K562 (cell line): ENCODE results near the gene POLD4. TPM values are rescaled to one million over a fixed set of nuclear protein-coding genes. Genes with fewer than 3 reads are reported as not detected.
A peak's percentile ranks its signal among the peaks of the same experiment; 100 is the strongest.

Experiments
- ETV1 ChIP-seq: fragments of 450-650 bp; conservative IDR thresholded peaks from 2 replicates; pipeline ENCODE4 v1.6.1; 2016; ENCODE audit warnings: missing genetic modification characterization, control low read depth, low read depth, missing compliant biosample characterization
- ILF3 ChIP-seq: fragments of 450-650 bp; IDR thresholded peaks from 2 replicates; pipeline ENCODE4 v1.6.1; 2018; ENCODE audit warnings: antibody characterized with exemption, mild to moderate bottlenecking, moderate library complexity, borderline replicate concordance
- MED1 ChIP-seq: sonication (generic); formaldehyde crosslinking; IDR thresholded peaks from 2 replicates; pipeline ENCODE4 v1.8.1; 2023; ENCODE audit warnings: missing genetic modification reagents, borderline replicate concordance
- MIER1 ChIP-seq: fragments of 450-650 bp; IDR thresholded peaks from 2 replicates; pipeline ENCODE4 v1.6.1; 2016; ENCODE audit warnings: antibody characterized with exemption, mild to moderate bottlenecking, low read depth
- PHB ChIP-seq: fragments of 250-450 bp; sonication (Bioruptor Pico); IDR thresholded peaks from 2 replicates; pipeline ENCODE4 v1.5.0; 2021
- SAFB ChIP-seq: fragments of 200-400 bp; formaldehyde crosslinking; IDR thresholded peaks from 2 replicates; pipeline ENCODE4 v1.6.1; 2017; ENCODE audit warnings: low read depth, low read length, borderline replicate concordance
- UBTF ChIP-seq, 2 experiments: IDR thresholded peaks; 2 replicates each; pipeline ENCODE4 v1.6.1; 2012; ENCODE audit warnings: improper control_type of control experiment in 2 of 2, low read depth in 2 of 2, low read length in 2 of 2, borderline replicate concordance in 1 of 2
- ZNF253 ChIP-seq: fragments of 250-450 bp; sonication (Bioruptor Pico); conservative IDR thresholded peaks from 2 replicates; pipeline ENCODE4 v1.6.1; 2021; ENCODE audit warnings: mild to moderate bottlenecking
- ZNF277 ChIP-seq: fragments of 250-450 bp; sonication (Bioruptor Pico); IDR thresholded peaks from 2 replicates; pipeline ENCODE4 v1.8.0; 2022; ENCODE audit warnings: inconsistent platforms, mild to moderate bottlenecking, moderate library complexity, borderline replicate concordance
- ZNF449 ChIP-seq: fragments of 250-450 bp; sonication (Bioruptor Pico); IDR thresholded peaks from 2 replicates; pipeline ENCODE4 v1.8.0; 2022; ENCODE audit warnings: moderate library complexity, mild to moderate bottlenecking, inconsistent platforms
- ZNF609 ChIP-seq: sonication (generic); formaldehyde crosslinking; IDR thresholded peaks from 2 replicates; pipeline ENCODE4 v1.8.1; 2023; ENCODE audit warnings: missing genetic modification reagents, mild to moderate bottlenecking, borderline replicate concordance
- polyA plus RNA-seq, 8 experiments: library from polyadenylated mRNA; depleted of rRNA in 4 of 8; stranded (reverse) in 5 of 8; unstranded in 3 of 8; fragments of >200 nt; fragmentation: Nextera tagmentation in 2 of 8; fragmentation: Illumina TruSeq in 1 of 8; extraction: Ambion mirVana in 2 of 8; extraction: Trizol in 1 of 8; gene quantifications; 2 replicates each; pipeline versions ENCODE4 v1.2.1 to v1.2.3, GENCODE V29; 2011 to 2014; ENCODE audit warnings: inconsistent platforms in 1 of 8, missing spikeins in 1 of 8
- total RNA-seq, 7 experiments: library from RNA; depleted of rRNA in 6 of 7; stranded (reverse); fragments of >200 nt in 6 of 7; fragmentation: Illumina TruSeq in 2 of 7; extraction: Trizol in 2 of 7; gene quantifications; 2 replicates each; pipeline versions ENCODE4 v1.2.1 to v1.2.3, GENCODE V29; 2011 to 2021; ENCODE audit warnings: low replicate concordance in 1 of 7
- TF ChIP-seq, protein P1 (sequence below): fragments of 150-350 bp; IDR thresholded peaks from 2 replicates; pipeline ENCODE4 v1.6.1; 2014; ENCODE audit warnings: low read depth, mild to moderate bottlenecking, low read length, borderline replicate concordance

The POLD4 gene
- total and polyA plus RNA-seq, 9 of the 15 experiments (the other 6 are each of a cell fraction or from before 2014, with no cell fraction given) = 5.8 to 64.5 (median 18.3) TPM

GRCh38 chr11:67347964-67348749, 5.2 kb downstream of the POLD4 start (continued):
- TF ChIP-seq MED1 (no peak), ZNF253 (CRISPR knock-in tag) (no peak), ZNF609 (CRISPR knock-in tag) (no peak), ZNF277 (CRISPR knock-in tag) (no peak), ETV1 (peak; percentile 36; the same call in 1 of the 2 replicates), SAFB (no peak), MIER1 (no peak), UBTF (IDR thresholded peaks at IDR 0.05; ENCODE audit: borderline replicate concordance in 1 of 2, low read depth in 2 of 2, low read length in 2 of 2) (no peak), ZNF449 (peak; percentile 91), PHB (CRISPR knock-in tag) (no peak), ILF3 (no peak)
- TF ChIP-seq, protein P1, sequence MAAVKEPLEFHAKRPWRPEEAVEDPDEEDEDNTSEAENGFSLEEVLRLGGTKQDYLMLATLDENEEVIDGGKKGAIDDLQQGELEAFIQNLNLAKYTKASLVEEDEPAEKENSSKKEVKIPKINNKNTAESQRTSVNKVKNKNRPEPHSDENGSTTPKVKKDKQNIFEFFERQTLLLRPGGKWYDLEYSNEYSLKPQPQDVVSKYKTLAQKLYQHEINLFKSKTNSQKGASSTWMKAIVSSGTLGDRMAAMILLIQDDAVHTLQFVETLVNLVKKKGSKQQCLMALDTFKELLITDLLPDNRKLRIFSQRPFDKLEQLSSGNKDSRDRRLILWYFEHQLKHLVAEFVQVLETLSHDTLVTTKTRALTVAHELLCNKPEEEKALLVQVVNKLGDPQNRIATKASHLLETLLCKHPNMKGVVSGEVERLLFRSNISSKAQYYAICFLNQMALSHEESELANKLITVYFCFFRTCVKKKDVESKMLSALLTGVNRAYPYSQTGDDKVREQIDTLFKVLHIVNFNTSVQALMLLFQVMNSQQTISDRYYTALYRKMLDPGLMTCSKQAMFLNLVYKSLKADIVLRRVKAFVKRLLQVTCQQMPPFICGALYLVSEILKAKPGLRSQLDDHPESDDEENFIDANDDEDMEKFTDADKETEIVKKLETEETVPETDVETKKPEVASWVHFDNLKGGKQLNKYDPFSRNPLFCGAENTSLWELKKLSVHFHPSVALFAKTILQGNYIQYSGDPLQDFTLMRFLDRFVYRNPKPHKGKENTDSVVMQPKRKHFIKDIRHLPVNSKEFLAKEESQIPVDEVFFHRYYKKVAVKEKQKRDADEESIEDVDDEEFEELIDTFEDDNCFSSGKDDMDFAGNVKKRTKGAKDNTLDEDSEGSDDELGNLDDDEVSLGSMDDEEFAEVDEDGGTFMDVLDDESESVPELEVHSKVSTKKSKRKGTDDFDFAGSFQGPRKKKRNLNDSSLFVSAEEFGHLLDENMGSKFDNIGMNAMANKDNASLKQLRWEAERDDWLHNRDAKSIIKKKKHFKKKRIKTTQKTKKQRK = no peak
